C1 segment of cervical spinal cord (tissue), 14 donors: ENCODE measurements around the gene CDK6.
A peak's percentile ranks its signal among the peaks of the same experiment; 100 is the strongest.
"Not testable (repeated sequence)": the region's sequence is repeated elsewhere in the genome, so short reads cannot be mapped to it uniquely, and the experiment has no call there.

Experiments used
- DNase-seq, 14 donors: peaks; one replicate each; lab custom pipeline; 2025; lab: John Stamatoyannopoulos, UW

CDK6 gene

DNA sequence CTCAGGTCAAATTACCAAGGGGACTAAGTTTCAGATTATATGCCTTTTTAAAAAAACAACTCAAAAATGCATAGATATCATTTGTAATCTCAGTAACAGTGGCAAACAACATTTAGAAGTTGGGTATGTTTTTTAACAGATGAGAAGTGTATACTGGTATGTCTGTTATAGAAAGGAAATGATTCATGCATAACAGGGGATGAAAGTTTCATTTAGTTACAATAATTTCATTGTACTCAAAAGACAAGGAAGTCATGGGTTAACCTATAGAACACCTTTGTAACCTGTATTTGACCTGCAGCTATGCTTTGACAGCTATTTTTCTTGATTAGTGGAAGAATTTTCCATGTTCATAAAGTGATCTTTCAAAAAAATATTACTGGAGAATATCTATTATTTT is 210.8 kb downstream of the CDK6 start:
- DNase-seq: no peak

DNA sequence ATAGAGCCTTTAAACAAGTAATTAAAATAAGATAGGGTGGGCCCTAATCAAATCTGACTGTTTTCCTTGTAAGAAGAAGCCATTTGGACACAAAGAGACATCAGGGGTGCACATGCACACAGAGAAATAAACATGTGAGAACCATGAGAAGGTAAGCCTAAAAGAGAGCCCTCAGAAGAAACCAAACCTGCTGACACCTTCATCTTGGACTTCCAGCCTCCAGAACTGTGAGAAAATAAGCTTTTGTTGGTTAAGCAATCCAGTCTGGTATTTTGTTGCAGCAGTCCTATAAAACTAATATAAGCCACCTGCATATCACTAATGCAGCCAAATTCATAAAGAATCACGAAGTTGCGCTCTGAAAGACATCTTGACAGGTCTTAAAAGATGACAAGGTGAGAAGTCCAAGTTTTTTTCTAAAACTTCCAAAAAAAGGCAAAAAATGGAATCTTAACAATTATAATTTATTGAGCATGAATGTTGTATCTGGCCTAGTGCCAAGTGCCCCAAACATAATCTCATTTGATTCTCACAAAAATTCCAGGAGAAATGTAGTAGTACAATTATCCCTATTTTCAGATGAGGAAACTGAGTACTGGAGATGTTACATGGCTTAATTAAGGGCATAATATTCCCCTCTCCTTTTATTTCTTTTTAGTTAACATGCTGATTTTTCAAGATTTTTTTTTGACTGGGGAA is 211.9 kb downstream of the CDK6 start:
- DNase-seq: no peak

DNA sequence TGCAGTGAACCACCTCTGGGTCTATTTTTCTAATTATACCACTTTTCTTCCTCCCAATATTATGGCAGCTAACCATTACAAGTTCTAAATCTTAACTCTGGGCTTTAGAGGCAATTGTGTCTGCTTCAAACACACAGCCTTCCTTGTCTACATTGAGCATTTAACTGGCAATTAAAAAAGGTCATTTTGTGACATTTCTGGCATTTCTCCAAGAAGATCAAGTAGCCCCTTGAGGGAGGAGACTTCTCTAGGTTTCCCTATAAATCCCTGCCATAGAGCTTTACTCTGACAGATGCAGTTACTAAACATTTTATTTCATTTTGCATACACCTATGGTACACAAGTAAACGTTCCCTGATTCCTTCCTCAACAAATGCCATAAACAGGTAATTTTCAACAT is 212.8 kb downstream of the CDK6 start:
- DNase-seq: no peak

DNA sequence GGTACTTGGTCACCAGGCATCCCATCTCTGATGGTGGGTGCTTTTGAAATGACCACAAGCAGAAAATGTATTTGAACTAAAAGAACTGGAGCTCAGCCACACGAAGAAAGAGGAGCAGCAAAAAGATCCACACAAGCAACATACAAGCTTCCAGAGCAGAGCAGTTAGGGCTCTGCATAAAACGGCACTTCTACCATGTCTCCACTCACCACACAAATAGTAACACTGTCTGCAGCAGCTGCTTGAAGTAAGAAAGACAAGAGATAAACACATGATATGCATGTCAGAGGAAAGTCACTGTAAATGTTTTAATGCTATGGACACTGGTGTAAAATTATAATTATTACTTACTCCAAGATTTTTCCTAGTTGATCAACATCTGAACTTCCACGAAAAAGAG is 213.7 kb downstream of the CDK6 start:
- no peak for DNase-seq

DNA sequence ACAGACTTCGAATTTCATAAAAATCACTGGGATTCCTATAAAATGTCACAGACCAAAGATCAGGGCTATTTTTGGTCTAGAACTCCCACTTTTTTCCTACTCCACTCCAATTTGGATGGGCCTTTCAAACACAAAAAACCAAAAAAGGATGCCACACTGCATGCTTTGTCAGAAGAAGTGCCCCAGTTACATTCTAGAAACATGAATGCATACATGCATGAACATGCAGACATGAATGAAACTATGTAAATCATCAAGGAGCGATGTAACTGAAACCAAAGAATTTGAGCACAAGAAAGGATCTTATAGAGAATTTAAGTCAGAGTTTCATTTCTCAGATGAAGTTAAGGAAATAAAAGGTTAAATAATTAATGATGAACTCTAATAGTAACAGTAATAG is 214.3 kb downstream of the CDK6 start:
- no peak for DNase-seq

DNA sequence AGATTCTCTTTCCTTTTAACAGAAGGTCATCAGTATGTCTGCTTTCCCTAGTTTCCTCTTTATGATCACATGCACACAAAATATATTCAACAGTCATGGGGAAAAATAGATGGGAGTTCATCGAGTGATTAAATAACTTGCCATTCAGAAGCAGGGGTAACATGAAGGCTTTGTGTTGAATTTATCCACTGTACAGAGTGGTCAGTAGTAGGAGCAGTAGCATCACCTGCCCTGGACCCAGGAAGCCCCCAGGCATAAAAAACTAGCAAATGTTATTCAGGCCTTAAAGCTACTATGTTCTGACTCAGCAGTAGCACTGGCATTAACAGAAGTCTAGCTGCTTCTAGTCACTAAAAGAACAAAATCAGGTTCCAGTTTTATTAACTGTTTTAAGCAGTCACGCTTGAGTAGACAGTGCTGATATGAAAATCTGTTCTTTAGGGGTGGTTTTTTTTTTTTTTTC is 214.8 kb downstream of the CDK6 start:
- DNase-seq: no peak

DNA sequence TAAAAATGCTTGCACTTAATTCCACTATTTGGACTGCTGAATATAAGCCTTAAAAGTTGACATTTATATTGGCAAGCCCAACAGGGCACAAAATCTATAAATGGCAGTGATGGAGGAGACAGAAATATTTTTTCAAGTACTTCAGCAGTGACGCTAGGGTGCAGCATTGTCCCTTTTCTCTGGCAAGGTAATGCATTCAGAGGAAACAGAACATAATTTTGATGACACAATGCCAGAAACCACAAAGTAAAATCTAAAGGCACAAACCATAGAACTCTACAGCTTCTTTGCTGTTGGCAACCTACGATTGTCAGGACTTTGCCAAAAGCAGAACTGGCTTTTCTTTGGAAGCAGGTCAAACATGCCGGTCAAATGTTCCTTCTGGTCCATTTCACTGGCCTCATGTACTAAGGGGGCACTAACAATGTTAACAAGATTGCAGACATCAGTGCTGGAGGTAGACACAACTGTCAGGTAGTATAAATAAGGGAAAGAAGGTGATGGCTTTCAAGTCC is 215.3 kb downstream of the CDK6 start:
- peak in 5 of 14 donors; percentile 13 to 41 (median 33) for DNase-seq

DNA sequence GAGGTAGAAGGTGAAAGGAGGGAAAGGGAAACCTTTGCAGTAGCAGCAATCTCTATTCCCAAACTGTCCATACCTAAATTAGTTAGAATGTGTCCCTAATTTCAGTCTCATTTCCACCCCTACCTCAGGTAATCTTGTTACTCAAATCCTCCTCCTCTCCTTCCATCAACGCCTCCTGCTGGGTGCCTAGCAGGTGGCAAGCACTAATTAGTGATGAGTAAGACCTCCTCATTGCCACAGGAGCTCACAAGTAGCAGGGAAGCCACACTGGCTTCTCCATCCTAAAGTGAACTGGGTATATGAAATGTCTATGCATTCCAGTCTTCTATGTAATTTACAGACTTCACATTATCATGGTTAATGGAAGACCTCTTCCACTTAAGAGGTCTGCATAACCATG is 220.5 kb downstream of the CDK6 start:
- no peak for DNase-seq

DNA sequence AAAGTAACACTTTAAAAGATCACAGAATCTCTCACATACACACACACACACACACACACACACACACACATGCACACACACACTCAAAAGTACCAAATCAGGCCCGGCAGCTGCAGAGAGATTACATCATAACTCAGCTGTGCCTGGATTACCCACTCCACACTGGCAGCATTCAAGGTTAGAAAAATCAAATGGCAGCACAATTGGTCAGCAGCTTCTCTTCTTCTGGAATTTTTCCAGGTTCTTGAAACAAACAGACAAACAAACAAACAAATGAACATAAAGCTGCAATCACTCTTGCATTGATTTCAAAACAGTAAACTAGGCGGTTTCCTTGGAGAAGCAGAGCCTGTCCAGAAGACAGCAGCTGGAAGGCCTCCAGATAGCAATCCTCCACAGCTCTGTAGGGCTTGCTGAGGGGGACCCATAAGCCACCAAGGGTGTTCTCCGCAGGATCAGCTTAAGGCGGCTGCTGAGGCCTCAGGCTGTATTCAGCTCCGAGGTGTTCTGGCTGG is 221.7 kb downstream of the CDK6 start:
- DNase-seq: peak in 10 of 14 donors; percentile 12 to 87 (median 54)

DNA sequence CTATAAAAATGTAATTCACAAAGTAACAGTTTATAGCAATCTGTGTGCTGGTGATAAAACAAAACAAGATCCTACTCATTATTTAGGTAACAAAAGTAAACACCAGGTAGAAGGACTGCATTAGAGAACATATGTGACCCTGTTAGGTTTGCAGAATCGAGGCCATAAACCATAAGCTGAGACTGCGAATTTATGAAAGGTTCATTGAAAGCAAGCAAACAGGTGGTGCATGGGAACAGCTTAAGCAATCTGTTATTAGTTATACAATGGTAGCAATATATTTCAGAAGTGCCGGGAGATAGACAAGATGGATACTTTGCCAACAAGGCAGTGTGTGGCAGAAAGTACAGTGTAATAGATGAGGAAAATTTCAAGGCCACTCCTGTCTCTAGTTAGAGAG is 222.7 kb downstream of the CDK6 start:
- peak in 1 of 14 donors; percentile 30 for DNase-seq

DNA sequence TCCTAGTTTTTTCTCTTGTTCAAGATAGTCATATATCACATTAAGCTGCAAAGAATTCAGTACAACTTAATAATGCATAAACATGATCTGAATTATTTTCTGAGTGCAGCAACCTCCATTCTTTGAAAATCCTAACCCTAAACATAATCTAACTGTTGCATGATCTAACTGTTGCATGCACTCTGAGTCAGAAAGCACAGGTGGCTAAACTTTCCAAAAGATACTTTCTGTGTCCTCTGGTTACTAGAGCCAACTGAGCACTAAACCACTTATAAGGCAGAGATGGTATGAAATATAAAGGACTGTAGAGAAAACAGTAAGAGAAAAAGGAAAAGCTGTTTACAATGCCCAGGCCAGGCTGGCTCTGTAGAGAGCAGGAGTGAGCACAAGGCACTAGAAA is 223.2 kb downstream of the CDK6 start:
- peak in 1 of 14 donors; percentile 30 for DNase-seq

DNA sequence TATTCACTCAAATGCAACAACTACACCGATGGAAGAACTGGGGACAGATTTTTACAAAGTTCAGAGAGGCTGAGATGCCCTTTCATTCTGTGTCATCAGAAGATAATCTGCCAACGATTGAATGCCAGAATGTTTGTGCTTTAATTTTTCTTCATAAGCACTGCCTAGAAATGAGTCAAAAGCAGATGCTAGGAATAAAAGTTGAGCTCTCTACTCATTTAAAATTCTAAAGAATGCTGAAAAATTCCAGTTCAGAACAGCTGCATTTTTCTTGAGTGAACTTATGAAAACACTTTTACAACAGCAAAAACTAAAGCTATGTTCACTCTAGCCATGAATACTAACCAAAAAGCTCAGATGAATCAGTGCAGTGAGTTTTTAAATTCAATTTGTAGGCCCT is 223.9 kb downstream of the CDK6 start:
- no peak for DNase-seq

DNA sequence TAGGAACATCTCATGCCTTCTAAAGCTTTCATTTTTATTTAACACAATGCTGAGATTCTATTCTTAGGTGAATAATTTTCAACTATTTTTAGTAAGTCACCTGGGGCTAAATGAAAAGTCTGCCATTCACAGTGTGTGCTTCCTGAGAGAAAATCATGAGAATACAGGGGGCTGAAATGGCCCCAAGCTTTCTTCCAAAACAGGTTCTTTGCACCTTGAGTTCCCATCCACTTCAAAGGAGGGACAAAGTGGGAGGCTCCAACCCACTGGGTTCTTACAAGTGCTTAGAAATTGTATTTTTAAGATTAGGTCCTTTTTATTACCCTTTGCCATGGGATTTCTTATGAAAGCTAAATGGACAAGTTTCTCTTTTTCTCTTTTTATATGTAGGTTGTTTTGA is 224.6 kb downstream of the CDK6 start:
- DNase-seq: no peak

DNA sequence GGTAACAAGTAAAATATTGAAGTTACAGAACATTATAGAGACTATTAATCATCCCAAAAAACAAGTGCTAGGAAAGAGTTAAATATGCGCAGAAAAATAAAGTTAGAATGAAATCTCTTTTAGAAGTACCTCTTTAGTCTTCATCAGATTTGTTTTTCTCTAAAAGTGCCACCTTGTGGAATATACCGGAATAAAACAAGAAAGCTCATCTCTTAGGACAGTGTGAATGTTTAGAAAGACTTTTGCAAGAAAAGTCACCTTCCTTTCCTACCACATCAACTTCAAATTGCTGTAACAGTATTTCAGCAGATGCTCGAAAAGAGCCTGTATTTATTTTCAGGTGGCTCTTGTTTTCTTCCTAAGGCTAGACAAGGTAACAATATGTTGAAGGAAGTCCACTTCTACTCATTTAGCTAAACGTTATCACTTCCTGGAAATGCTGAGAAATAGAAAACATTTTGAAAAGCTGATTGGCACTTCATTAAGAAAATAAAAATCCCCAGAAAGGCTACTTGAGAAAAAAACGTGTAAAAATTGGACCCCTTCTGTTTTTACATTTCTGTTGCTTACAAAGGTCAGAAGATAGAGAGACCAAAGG is 226.4 kb downstream of the CDK6 start:
- DNase-seq: no peak

DNA sequence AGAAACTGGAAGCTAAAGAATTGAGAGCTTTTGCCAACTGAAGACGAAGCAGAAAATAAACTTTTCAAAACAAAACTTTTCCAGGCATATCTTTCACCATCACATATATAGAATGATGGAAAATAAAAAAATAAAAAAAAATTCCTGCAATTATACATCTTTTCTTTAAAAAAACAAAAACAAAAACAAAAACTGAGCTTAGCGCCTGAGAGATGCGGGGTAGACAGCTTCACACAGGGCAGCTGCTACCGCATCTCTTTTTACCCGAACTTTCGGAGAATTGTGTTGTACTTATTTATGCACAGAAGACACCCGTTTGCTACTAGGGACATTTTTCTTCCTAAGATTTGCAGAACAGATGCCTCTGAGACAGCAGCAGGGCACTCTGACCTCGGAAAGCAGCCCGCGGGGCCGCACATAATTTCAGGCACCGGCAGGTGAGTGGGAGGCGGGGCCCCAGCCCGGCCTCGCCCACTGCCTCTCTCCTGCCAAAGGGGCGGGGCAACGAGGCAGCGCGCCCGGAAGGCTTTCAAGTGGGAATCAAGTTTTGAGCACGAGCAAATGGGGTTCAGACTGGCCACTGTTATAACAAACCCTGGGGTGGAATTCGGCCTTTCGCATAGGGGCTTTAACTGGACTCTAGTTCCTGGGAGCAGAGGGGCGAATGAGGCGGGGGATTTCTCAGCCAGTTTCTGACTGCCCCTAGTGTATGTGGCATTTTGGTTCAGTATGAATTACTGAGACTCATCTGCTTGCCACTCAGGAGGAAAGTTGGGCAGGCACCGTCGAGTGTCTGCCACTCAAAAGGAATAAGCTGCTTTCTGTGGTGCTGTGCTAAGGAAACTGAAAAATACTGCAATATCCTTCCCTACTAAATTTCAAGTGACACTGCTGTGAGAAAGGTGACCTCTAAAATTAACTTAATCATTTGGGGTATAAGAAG is 227.7 kb downstream of the CDK6 start:
- DNase-seq: peak in 2 of 14 donors; percentile 28 to 38

DNA sequence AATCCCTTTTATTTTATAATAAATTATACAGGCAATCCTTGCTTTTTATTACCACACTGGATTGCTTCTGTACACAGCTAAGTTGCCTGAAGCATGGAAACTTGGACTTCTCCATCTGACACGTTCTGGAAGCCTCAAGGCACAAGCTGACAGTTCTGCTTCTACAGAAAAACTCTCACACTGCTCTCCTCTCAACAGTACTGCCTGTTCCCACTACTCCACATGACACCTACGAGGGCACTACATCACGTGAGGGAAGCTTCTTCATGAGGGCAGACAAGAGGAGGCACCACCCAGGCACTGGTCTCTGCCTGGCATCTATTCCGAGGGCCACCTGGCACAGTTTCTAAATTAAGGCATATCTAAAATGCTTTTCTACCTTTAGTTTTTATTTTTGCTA is 229.4 kb downstream of the CDK6 start:
- no peak for DNase-seq

DNA sequence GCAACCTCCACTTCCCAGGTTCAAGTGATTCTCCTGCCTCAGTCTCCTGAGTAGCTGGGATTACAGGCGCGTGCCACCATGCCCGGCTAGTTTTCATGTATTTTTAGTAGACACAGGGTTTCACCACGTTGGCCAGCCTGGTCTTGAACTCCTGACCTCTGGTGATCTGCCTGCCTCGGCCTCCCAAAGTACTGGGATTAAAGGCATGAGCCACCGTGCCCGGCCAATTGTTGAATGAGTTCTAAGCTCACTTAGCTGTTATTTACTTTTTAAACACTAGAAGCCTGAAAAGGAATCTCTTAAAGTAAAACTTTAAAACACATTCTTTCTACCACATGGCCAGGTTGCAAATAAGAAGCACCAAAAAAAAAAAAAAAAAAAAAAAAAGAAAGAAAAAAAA is 231.9 kb downstream of the CDK6 start:
- not testable (repeated sequence) for DNase-seq

DNA sequence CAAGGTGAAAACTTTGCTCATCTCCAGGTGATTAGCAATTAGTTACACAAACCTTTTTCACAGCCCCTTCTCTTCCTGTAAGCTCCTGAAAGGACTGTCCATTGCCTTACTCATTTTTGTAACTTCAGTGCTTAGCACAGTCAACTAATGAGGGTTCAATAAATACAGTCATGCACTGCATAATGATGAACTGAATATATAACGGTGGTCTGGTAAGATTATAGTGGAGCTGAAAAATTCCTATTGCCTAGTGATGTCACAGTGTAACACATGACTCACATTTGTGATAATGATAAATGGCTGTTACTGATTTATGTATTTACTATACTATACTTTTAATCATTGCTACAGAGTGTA is 233.3 kb downstream of the CDK6 start:
- no peak for DNase-seq

DNA sequence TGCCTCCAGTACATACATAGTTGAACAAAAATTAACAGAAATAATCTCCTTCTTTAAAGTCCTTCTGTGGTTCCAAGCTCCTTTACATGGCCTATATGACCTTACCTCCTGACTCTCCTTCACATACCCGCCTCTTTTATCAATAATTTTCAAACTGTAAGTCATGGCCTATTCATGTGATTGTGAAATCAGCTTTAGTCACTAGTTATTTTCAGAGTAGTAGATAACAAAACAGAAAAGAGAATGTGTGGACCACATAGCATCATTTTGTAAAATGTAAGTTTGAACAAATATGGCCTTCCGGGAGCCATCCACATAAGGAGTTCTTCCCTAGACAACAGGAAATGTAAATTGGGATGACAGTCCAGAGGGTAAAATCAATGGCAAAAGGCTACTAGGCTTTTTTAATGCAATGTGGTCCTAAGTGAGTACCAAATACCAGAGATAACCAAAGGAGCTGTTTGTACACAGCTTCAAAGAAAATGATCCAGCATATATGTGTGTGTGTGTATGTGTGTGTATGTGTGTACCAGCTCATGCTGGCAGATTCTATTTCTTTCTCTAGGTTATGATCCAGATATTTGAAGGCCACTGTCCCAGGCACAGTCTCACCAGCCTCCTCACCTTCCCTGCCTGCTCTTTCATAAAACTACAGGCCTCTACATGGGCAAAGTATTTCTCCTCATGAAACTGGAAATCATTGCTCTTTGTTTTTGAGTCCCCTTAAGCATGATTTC is 233.9 kb downstream of the CDK6 start:
- DNase-seq: no peak

DNA sequence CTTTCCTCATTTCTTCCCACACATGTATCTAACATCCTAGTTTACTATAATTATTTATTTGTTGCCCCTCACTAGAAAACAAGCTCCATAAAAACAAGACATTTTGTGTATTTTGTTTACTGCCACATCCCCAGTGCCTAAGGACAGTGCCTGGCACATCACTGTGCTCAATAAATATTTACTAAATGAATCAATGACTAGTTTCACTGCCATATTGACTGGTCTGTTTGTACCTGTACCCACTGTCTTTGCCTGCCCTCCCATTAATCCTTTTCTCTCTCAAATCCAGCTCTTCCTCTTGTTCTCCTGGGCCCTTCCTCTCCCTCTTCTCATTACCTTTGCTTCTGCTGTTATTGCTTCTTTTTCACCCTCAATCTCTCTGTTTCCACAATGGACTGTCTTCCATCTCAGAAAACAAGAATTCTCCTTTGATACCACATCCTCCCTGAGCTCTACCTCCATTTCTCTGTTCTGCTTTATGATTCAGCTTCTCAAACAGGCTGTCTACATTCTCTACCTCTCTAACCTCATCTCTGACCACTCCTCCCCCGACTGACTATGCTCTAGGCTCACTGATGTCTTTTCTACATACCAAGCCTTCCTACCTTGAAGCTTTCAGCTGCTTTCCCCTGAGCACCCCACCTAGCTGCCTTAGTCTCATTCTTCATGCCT is 237.9 kb downstream of the CDK6 start:
- DNase-seq: no peak

DNA sequence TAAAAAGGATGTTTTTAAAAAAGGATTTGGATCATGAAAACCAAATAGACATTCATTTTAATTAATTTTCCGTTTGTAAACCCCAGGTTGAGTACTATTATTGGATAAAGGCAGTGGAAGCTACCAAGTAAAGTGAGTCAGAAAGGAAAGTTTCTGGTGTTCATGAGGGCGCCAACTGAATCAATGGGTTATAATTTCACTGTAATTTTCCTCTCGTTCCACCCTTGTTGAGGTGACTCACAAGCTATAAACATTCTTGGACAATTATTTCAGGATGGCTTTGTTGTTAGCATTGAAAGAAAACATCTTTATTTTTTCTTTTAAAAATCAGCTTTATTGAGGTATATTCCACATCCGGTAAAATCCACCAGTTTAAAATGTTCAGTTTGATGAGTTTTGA is 241.1 kb downstream of the CDK6 start:
- no peak for DNase-seq
